ENCODE results near the gene MYL12A.

The MYL12A gene

DNA sequence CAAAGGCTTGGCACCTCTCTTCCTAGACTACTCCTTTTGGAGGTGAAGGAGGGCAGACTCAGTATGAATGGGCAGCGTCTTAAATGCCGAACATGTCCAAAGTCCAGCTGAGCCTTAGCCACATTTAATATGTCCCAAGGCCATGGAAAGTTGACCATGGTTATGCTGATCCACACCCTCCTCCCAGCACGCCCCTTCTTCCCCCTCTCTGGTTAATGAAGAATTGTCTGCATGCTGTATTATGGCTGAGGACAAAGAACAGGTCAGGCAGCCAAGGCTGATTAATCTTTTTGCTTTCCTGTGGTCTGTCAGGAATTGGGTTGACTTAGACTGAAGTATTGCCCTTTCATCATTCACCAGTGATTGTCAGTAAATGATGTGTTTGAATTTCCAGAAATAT is 22.0 kb upstream of the MYL12A start:
- no peak for DNase-seq

DNA sequence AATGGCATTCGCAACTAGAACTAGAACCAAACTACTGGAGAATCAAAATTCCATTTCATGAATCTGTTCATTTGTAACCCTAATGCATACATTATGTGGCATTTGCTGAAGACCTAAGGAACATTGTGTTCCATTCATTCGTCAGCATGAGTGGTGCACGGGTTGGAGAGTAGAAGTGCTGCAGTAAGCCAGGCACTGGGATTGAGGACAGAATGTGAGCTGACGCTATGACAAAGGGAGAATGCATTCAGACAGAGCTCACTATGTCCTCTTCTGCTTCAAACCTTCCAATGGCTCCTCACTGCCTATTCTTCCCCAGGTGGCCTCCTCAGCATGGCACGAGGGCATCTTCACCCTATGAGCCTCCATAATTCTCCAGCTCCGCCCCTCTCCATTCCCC is 21.6 kb upstream of the MYL12A start:
- no peak for DNase-seq

DNA sequence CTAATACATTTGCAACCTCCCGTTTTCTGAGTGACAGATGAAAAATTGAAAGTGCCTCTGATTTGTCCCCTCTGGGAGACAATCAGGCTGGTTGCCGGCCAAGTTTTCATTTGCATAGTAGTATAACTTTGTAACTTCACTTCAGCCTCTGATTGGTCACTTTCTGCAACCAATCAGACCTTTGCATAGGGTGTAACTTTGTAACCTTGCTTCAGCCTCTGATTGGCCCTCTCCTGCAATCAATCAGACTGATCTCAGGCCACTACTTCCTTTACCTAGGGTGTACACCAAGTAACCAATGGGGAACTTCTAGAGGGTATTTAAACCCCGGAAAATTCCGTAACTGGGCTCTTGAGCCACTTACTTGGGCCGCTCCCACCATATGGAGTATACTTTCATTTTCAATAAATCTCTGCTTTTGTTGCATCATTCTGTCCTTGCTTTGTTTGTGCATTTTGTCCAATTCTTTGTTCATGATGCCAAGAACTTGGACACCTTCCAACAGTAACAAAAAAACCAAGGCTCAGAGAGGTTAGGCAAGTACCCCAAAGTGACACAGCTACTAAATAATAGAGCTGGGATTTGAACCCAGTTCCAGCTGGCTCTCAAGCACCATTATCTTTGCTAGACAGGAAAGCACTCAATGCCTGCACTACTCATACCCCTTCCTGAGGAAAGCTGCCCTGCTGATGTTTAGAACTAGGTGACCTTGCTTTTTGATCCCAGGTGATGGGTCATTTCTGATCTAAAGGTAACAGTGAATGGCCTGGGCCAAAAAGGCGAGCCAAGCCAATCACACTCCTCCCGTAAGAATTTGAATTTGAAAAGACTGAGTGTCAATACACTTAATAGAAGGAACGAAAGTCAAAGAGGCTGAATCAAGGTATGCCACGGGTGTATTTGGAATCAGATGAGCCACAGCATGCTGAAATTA is 16.9 kb upstream of the MYL12A start:
- no peak for DNase-seq

DNA sequence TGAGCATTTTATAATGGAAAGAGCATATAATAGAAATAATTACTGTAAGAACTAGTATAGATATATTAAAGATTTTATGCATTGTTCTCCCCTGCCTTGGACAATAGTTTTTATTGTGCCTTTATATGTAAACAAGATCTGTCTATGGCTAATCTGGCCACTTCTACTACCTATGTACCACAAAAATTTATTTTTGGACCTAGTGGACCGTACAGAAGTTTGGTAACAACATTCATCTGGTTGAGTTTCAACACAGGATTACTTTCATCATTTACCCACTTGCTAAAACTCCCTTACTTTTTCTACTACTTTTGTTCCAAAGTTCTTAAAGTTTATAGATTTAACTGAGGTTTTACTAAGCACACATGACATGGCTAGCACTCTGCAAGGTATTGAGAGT is 14.6 kb upstream of the MYL12A start:
- DNase-seq: no peak

DNA sequence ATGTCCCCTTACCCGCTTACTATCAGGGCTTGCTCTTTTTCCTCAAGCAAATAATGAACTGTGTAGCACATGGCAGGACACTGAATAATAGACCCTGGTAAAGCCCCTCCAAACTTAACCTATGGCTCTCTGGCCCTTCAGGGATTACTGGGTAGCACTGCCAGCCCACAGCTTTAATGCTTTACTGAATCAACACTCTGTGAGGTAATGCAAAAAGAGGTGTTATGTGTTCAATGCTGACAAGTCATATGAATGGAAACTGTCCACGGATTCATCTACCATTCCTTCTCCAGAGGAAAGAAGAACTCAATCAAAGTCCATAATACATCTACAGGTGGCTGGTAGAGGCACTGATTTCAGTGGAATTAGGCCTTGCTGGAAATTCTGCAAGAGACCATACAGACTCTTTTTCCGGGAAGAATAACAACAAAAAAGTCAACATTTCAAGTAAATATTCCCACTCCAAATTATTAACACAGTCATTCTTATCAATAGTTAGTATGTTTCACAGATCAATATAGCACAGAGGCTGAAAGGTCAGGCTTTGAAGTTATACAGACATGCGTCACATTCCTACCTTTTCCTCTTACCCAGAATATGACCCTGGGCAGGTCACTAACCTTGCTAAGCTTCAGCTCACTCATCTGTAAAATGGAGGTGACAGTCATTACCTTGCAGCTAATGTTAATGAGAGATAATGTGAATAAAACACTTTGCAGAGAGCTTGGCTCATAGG is 14.0 kb upstream of the MYL12A start:
- no peak for DNase-seq

DNA sequence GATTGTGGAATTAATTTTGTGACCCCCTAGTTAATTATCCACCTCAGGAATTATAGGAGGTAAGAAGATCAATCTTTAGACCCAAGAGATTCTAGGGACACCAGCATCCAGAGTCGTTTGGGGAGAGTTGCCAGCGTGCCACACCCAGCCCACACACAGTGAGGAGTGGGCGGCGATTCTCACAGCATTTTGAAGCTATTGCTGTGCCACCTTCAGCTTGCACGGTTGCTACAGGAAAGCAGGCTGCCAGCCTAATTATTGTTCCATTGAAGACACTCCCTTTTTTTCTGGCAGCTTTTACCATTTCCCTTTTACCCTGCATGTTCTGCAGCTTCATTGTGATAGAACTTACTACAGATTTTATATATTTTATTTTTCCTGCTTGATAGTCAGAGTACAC is 13.1 kb upstream of the MYL12A start:
- no peak for DNase-seq

DNA sequence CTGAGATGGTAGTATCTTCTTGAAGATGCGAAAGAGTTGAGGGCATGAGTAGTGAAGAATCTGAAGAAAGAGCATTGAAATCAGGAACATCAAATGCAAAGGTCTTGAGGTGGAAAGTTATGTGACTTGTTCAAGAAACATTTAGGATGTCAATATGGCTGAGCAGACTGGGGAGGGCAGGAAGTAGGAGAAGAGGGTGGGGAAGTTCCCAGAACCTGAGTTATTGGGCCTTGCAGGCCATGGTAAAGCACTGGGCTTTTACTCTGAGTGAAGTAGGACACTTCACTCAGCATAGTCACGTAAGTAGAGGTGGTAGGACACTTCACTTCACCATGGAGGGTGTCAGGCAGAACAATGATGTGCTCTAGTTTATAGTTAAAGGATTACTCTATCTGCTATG is 11.8 kb upstream of the MYL12A start:
- no peak for DNase-seq

DNA sequence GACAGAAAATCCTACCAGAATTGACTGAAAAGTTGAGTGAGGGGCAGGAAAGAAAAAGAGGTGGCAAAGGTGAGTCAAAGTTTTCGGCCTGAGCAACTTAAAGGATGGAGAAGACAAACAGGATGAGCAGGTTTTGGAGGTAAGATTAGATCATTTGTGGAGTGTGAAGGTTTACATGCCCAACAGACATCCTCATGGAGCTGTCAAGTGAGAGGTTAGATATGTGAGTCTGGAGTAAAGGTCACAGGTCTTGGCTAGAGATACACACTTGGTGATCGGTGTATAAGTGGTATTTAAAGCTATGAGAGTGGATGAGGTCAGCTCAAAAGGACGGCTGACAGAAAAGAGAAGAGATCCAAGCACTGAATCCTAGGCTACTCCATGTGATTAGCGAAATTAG is 11.1 kb upstream of the MYL12A start:
- DNase-seq: no peak

DNA sequence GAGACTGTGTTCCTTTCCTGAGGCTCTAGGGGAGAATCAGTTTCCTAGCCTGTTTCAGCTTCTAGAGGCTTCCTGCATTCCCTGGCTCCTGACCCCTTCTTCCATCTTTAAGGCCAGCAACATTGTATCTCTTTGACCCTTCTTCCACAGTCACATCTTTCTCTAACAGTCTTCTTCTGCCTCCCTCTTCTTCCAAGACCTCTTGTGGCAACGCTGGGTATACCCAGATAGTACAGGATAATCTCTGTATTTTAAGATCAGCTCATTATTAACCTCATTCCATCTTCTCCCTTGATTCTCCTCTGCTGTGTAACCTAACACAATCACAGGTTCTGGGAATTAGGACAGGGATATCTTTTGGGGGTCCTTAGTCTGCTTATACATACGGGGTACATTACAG is 8.9 kb upstream of the MYL12A start:
- DNase-seq: no peak

DNA sequence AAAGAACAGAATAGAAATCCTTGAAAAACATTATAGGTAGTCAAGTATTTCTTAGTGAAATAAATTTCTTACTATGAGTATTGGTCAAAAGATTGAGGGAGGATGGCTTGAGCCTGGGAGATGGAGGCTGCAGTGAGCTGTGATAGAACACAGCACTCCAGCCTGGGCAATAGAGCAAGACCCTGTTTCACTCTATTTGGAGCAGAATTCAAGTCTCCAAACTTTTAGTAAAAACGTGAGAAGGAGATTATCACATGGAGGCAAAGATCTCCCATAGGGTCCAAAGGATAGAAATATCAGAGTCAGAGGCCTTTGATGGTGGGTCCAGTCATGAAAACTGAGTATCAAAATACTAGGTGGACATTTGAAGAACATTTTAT is 2.4 kb upstream of the MYL12A start:
- no peak for DNase-seq

DNA sequence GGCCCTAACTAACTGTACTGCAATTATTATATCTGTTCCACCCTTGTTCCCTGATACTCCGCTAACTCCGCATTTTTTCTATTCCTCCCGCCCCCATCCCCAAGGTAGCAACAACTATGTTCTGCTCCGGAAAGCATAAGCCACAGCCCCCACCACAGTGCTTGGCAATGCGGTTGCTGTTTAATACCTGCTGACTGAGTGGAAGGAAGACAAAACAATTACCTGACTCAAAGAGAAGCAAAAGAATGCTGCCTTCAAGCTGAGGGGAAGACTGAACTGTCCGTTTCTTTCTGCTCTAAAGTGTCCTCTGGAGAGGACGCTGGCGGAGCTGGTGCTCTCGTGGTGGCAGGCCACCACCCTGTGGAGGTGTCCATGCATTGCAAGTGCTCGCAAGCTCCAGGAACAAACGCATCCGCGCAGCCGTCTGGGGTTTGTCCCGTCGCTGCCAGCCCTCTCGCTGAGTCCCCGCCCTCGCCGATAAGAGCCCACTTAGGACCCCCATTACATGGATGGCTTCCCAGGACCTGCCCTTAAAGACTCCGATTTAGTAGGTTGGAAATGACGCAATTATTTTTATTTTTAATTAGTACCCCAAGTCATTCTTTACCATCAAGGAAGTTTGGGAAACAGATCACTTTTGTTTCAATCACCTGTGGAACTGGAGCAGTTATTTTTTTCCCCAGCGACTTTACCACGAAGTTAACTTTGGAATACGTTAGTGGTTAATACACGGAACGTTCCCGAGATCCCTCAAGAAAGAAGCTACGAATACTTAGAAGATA is 1.6 kb upstream of the MYL12A start:
- DNase-seq: peak; percentile 30

DNA sequence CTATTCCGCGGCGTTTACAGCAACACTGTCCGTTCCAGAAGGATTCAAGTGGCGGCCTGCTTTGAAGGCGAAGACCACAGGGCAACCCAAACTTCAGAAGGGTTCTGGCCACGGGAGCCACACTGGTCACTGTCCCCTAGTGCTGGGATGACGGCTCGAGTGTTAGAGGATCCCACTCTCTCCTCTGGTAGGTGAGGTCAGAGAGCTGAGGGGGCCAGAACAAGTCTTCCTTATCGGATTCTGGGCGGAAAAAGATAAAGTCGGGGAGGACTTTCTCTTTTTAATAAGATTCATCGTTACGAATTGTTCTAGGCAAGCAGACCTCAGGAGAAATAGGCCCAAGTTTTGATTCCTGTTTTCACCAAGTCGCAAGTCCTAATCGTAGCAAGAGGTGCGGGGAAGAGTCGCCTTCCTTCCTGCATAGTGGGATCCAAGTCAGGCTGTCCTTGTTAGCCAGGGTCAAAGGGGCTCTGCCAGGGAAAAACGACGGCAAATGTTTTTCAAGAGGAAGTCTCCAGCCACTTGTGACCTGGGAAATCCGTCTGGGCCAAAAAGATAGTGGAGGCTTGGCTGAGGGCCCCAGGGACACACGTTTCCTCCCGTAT is 864 bp upstream of the MYL12A start:
- no peak for DNase-seq

DNA sequence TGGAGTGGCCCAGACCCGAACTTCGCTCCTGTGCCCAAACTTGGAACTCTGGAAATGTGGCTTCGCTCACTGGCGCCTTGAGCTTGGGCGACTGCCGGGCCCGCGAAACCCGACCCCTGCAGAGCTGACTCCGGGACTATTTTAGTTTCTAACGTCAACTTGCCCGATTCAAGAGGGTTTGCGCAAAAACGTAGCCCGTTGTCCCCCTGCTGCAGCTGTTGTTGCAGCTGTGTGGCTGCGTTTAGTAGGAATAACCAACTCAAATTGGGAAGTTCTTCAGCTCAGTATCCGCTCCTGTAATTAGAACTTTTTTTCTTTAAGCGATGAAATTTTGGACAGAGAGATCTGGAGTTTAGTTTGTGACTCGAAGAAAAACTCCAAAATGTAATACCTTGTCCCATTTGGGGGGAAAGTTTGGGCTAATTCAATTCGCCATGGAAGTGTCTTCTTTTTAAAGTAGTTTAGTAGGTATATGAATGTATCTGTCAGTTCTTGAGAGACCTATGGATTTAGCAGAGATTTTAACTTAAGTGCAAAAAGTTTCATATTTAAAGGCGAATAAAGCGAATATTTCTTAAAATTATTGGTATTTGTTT is 559 bp downstream of the MYL12A start:
- no peak for DNase-seq

DNA sequence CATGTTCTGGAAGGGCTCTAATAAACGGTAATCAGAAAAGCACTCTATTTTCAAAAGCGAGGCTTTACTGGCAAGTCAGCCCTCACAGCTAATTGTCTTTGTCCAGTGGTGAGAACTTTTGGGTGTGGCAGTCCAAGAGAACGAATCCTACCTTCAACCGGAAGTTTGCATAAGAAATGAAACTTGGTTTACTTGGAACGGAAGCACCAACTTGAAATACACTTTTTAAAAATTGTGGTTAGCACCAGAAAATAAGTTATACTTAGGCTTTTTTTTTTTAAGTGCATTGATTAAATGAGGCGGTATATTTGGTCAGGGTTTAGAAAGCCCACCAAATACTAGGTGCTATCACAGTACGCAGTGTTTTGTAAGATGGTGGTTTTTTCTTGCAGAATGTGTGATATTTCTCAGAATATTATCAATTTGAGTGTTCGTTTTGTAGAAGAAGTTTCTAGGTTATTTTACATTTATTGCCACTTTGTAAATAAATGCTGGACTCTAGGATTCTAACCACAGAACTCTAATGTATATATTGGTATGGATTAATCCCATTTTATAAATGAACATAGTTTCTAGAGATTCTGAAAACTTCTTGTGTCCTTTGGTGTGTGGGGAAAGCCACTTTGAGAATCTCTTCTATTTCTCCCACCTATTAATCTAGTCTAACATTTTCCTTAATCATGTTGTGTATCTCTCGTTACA is 1.2 kb downstream of the MYL12A start:
- DNase-seq: no peak

DNA sequence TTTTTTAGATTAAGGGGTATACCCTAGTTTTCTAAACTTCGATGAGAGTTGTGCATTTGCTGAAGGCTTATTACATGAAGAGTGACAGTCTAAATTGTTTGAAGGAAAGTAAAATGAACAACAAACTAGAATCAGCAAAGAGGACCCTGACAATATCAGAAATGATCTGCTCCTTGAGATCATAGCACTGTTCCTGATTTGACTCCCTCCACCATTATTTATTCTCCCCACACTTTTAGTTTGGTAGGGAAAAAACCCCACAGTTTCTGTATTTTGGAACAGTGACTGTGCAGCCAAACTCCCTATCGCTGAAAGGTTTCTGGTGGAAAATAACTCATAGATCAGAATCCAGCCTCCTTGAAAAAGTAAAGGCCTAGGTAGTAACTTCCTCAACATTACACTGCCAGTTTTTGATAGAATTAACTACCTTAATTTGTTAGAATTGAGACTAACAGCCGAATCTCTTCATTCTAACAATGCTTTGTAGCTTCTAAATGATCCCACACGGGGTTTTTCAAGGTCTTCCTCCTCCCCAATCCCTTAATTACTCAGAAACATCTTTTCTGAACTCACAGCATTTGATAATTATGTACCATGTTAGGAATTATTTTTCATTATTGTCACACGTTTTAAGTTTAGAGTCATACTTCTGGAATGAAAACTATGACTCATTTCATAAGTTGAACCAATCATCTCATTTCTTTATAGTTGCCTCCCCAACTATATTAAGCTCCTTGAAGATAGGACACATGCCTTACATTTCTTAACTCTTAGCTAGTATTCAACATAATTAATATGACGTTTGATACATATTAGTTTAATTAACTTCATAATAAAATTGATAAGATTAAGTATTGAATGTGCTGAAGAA is 2.9 kb downstream of the MYL12A start:
- no peak for DNase-seq

DNA sequence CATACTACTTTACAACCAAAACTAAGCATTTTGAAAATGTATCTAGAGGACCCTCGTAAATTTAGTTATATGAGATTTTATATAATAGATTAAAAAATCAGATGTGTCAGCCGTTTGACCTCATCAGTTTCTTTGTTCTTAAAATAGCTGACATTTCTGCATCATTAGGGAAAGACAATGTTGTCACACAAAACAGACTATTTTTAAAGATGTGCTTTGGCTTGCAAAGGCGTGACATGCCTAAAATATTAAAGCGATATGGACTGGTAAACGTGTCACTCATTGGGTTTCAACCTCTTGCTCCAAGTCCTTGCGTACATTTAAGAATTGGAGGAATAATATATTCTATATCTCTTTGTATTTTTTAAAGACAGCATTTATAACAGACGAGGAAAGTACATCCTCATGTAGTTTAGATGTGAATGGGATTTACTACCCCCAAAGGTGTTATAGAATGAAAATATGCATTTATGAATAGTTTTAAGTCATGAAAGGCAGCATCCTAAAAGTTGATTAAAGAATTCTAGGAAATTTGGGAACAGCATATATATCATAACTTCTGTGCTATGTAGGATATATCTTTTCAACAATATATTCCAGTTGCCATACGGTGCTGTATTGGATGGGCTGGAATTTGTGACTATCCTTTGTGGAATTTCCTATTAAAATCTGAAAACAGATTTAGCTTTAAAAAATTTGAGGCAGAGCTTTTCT is 3.8 kb downstream of the MYL12A start:
- DNase-seq: no peak

DNA sequence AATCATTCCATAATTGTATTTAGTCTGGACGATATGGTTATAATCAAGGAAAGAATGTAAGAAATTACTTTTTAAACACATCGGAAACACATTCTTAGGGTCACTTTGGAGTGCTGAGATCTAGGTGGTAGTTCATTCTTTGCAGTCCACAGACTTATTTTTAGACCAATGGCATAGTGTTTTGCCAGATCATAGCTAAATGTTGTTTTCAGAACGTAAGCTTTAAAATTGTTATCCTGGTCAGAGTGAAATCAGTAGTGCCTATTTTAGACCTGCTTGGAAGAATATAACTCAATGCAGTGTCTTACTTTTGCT is 4.3 kb downstream of the MYL12A start:
- no peak for DNase-seq

DNA sequence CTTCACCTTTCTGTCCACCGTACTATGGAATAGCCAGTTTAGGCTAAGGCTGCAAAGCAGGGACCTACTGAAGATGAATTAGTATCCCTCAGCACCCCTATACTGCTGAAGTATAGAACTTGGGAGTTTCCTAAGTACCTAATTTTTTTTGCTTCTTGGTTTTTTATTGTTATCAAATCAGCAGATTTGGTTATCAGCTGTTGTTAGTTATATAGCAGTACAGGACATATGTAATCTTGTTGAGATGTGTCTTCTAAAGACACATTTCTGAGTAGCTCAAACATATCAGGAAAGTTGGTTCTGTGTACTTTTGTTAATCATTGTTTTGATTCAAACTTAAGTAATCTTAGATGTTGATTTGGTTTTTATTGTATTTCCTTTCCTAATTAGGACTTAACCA is 5.2 kb downstream of the MYL12A start:
- no peak for DNase-seq

DNA sequence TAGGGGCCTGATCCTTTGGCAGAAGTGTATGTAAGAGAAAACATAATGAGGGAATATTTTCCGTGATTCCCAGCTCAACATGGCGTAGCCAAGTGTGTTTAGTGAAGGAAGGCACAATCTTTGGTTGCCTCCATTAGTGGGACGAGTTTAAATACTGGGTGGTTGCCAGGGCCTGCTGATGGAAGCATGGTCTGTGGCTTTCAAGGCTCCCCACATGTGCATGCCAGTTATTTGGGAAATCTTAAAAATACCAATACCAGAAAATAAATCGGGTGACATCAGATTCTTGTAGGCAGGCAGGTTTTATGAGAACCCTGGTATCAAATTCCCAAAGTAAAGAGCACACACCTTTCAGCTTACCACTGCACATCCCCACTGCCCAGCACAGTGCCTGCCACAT is 7.1 kb downstream of the MYL12A start:
- DNase-seq: no peak

DNA sequence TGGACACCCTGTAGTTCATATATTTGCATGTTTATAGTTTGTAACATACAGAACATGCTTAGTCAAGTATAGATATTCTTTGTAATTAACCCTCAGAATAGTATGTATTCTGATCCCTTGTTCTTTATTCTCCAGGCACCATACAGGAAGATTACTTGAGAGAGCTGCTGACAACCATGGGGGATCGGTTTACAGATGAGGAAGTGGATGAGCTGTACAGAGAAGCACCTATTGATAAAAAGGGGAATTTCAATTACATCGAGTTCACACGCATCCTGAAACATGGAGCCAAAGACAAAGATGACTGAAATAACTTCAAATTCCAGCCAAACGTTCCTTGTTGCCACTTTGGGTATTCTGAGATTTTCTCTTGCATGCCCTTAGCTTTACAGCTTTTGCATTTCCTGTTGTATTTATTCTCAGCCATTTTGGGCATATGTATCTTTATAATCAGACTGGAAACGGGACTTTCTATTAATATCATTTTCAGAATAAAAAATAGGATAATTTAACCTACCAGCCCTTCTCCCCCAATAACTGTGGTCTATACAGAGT is 8.1 kb downstream of the MYL12A start:
- no peak for DNase-seq
